ENCODE data around the gene DAGLA. TPM values are rescaled to one million over a fixed set of nuclear protein-coding genes. Genes with fewer than 3 reads are reported as not detected.

DAGLA gene
- total and polyA plus RNA-seq, 2 experiments from 2014 or later: 2.1 to 6.3 TPM

DNA sequence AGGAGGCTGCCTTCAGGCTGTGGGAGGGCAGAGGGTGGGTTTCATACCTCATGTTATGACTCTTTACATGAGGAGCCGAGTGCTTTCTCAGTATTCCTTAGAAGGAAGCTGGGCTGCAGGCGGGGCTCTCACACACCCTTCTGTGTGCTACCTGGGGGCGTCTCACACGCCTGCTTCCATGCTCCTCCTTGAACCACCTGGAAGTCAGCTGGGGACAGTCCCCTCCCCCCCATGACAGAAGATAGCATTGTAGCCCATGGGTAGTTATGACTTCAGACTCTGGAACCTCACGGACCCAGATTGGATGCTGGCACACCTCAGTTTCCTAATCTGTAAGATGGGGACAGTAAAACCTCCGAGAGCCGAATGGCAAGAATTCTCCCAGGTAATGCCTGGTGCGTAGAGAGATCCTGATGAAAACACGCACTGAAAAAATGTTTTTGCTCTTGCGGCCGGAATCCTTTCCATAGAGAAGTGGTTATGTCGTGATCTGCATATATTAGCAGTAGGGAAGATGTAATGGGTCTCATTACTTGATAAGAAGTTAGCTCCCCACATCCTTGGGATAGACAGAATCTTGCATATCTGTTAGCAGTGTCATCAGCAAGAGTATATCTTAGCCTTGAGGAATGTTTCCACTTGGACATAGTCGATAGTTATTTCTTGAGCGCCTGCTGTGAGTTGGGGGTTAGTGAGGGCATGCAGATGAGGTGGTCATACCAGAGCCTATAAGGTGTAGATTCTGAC, 4.9 kb downstream of the DAGLA start:
- H3K36me3 ChIP-seq: no peaks in the 10 kb centered on the region
- no peak overlapping the region for H3K27ac ChIP-seq
- no peak for DNase-seq (ENCODE audit: low read depth in 1 of 2, low spot score in 1 of 2)
- no peak overlapping the region for H3K4me3 ChIP-seq
- H3K4me1 ChIP-seq (ENCODE audit: low read depth): no peaks in the 10 kb centered on the region
- no peak for TF ChIP-seq CTCF (IDR thresholded peaks at IDR 0.05; ENCODE audit: low read depth, low read length)
- peaks cover 9% of the 10 kb centered on the region for H3K27me3 ChIP-seq
- no peaks in the 10 kb centered on the region for H3K9me3 ChIP-seq (ENCODE audit: low read depth)

- no peaks in the 10 kb centered on the region for H3K9me3 ChIP-seq (ENCODE audit: low read depth)
- no peaks in the 10 kb centered on the region for H3K4me1 ChIP-seq (ENCODE audit: low read depth)
- H3K27ac ChIP-seq: no peak overlapping the region
- no peak for TF ChIP-seq CTCF (IDR thresholded peaks at IDR 0.05; ENCODE audit: low read depth, low read length)
- H3K36me3 ChIP-seq: no peaks in the 10 kb centered on the region
- DNase-seq (ENCODE audit: low read depth in 1 of 2, low spot score in 1 of 2): no peak
- H3K4me3 ChIP-seq: no peak overlapping the region
- H3K27me3 ChIP-seq: peaks cover 9% of the 10 kb centered on the region
Measured at GRCh38 chr11:61685617-61685967, 5.4 kb downstream of the DAGLA start.

- DNase-seq (ENCODE audit: low read depth in 1 of 2, low spot score in 1 of 2): no peak
- Histone ChIP-seq H3K36me3 (no peaks in the 10 kb centered on the region), H3K27me3 (peaks cover 6% of the 10 kb centered on the region), H3K4me3 (no peak overlapping the region), H3K4me1 (ENCODE audit: low read depth) (no peaks in the 10 kb centered on the region), H3K9me3 (ENCODE audit: low read depth) (no peaks in the 10 kb centered on the region), H3K27ac (no peak overlapping the region)
- TF ChIP-seq CTCF (IDR thresholded peaks at IDR 0.05; ENCODE audit: low read depth, low read length): no peak
Measured at GRCh38 chr11:61686066-61686465, 5.9 kb downstream of the DAGLA start.

DNA sequence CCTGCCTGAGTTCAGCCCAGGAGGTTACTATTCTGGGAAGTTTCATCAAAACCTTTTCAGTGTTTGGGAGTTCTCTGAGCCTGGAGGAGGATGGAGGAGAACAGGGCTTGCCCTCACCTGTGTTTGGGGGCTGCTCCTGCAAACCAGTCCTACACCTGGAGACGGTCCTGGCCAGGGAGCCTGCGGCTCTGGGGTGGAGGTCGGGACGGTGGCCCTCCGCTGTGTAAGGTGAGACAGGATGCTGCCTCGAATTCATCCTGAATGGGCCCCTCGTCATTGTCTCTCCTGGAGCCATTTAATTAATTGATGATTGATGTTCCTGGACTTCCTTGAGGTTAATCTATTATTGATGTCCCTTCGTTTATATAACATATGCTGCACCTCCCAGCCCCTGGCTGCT, 6.3 kb downstream of the DAGLA start:
- Histone ChIP-seq H3K36me3 (no peaks in the 10 kb centered on the region), H3K4me1 (ENCODE audit: low read depth) (no peaks in the 10 kb centered on the region), H3K9me3 (ENCODE audit: low read depth) (no peaks in the 10 kb centered on the region), H3K27me3 (peaks cover 2% of the 10 kb centered on the region), H3K27ac (no peak overlapping the region), H3K4me3 (no peak overlapping the region)
- TF ChIP-seq CTCF (IDR thresholded peaks at IDR 0.05; ENCODE audit: low read depth, low read length): no peak
- no peak for DNase-seq (ENCODE audit: low read depth in 1 of 2, low spot score in 1 of 2)

GRCh38 chr11:61687420-61687819, 7.2 kb downstream of the DAGLA start:
- Histone ChIP-seq H3K4me3 (no peak overlapping the region), H3K4me1 (ENCODE audit: low read depth) (no peaks in the 10 kb centered on the region), H3K9me3 (ENCODE audit: low read depth) (no peaks in the 10 kb centered on the region), H3K27ac (no peak overlapping the region), H3K36me3 (no peaks in the 10 kb centered on the region), H3K27me3 (no peaks in the 10 kb centered on the region)
- no peak for DNase-seq (ENCODE audit: low read depth in 1 of 2, low spot score in 1 of 2)
- TF ChIP-seq CTCF (IDR thresholded peaks at IDR 0.05; ENCODE audit: low read depth, low read length): no peak
